HepG2 (cell line): Measurements from ENCODE around the gene CRISPLD2. TPM values are rescaled to one million over a fixed set of nuclear protein-coding genes. Genes with fewer than 3 reads are reported as not detected.
A peak's percentile ranks its signal among the peaks of the same experiment; 100 is the strongest.

Source experiments
- ATF1 ChIP-seq: IDR thresholded peaks from 2 replicates; pipeline ENCODE4 v1.6.1; 2016; ENCODE audit warnings: mild to moderate bottlenecking, control low read depth
- CAMTA2 ChIP-seq: sonication (generic); formaldehyde crosslinking; IDR thresholded peaks from 2 replicates; pipeline ENCODE4 v1.4.0; 2020; ENCODE audit warnings: mild to moderate bottlenecking, missing genetic modification reagents, borderline replicate concordance
- ELF3 ChIP-seq: IDR thresholded peaks from 2 replicates; pipeline ENCODE4 v1.6.1; 2016; ENCODE audit warnings: missing genetic modification reagents, missing compliant biosample characterization
- ETS1 ChIP-seq: sonication (generic); formaldehyde crosslinking; IDR thresholded peaks from 2 replicates; pipeline ENCODE4 v1.4.0; 2020; ENCODE audit warnings: missing genetic modification reagents
- FOSL2 ChIP-seq: sonication (generic); formaldehyde crosslinking; IDR thresholded peaks from 2 replicates; pipeline ENCODE4 v1.4.0; 2020; ENCODE audit warnings: missing genetic modification reagents
- GABPB1 ChIP-seq: IDR thresholded peaks from 2 replicates; pipeline ENCODE4 v1.6.1; 2016; ENCODE audit warnings: mild to moderate bottlenecking, missing genetic modification reagents, moderate library complexity, missing compliant biosample characterization
- HMG20B ChIP-seq: conservative IDR thresholded peaks from 2 replicates; pipeline ENCODE4 v1.6.1; 2016; ENCODE audit warnings: missing genetic modification reagents, missing compliant biosample characterization
- KDM6A ChIP-seq: IDR thresholded peaks from 2 replicates; pipeline ENCODE4 v1.6.1; 2016; ENCODE audit warnings: low read depth
- PAF1 ChIP-seq: IDR thresholded peaks from 2 replicates; pipeline ENCODE4 v1.6.1; 2016; ENCODE audit warnings: missing genetic modification reagents, missing compliant biosample characterization
- PRDM10 ChIP-seq: sonication (generic); formaldehyde crosslinking; IDR thresholded peaks from 2 replicates; pipeline ENCODE4 v1.4.0; 2020; ENCODE audit warnings: low read depth, missing genetic modification reagents
- PRPF4 ChIP-seq: fragments of 200-400 bp; formaldehyde crosslinking; IDR thresholded peaks from 2 replicates; pipeline ENCODE4 v1.6.1; 2016; ENCODE audit warnings: low read length, low read depth; ENCODE audit not compliant: poor library complexity, severe bottlenecking
- RBFOX2 ChIP-seq: fragments of 200-400 bp; formaldehyde crosslinking; IDR thresholded peaks from 2 replicates; pipeline ENCODE4 v1.6.1; 2017; ENCODE audit warnings: low read depth, mild to moderate bottlenecking, low read length
- SRF ChIP-seq: IDR thresholded peaks from 2 replicates; pipeline ENCODE4 v1.6.1; 2011; ENCODE audit warnings: mild to moderate bottlenecking, low read depth, low read length, moderate library complexity
- TFDP2 ChIP-seq: sonication (generic); formaldehyde crosslinking; IDR thresholded peaks from 2 replicates; pipeline ENCODE4 v1.4.0; 2020; ENCODE audit warnings: missing genetic modification reagents
- ZBTB1 ChIP-seq: sonication (generic); formaldehyde crosslinking; IDR thresholded peaks from 2 replicates; pipeline ENCODE4 v1.4.0; 2020; ENCODE audit warnings: missing genetic modification reagents, borderline replicate concordance
- ZBTB46 ChIP-seq: sonication (generic); formaldehyde crosslinking; IDR thresholded peaks from 2 replicates; pipeline ENCODE4 v1.4.0; 2020; ENCODE audit warnings: mild to moderate bottlenecking, missing genetic modification reagents, borderline replicate concordance
- ZC3H13 ChIP-seq: sonication (generic); formaldehyde crosslinking; IDR thresholded peaks from 2 replicates; pipeline ENCODE4 v1.8.1; 2023; ENCODE audit warnings: mild to moderate bottlenecking, missing genetic modification reagents, moderate library complexity
- ZFY ChIP-seq: sonication (generic); formaldehyde crosslinking; IDR thresholded peaks from 2 replicates; pipeline ENCODE4 v1.4.0; 2020; ENCODE audit warnings: missing genetic modification reagents
- ZKSCAN1 ChIP-seq: fragments of 150-350 bp; IDR thresholded peaks from 2 replicates; pipeline ENCODE4 v1.6.1; 2014; ENCODE audit warnings: low read length
- ZNF12 ChIP-seq: sonication (generic); formaldehyde crosslinking; IDR thresholded peaks from 2 replicates; pipeline ENCODE4 v1.5.0; 2020; ENCODE audit warnings: missing genetic modification reagents
- ZNF180 ChIP-seq: sonication (generic); formaldehyde crosslinking; IDR thresholded peaks from 2 replicates; pipeline ENCODE4 v1.4.0; 2020; ENCODE audit warnings: low read depth, missing genetic modification reagents, borderline replicate concordance
- ZNF34 ChIP-seq: sonication (generic); formaldehyde crosslinking; IDR thresholded peaks from 2 replicates; pipeline ENCODE4 v1.4.0; 2020; ENCODE audit warnings: mild to moderate bottlenecking, missing genetic modification reagents, borderline replicate concordance
- ZNF382 ChIP-seq: sonication (generic); formaldehyde crosslinking; IDR thresholded peaks from 2 replicates; pipeline ENCODE4 v1.5.0; 2020; ENCODE audit warnings: missing genetic modification reagents, mild to moderate bottlenecking, borderline replicate concordance
- ZNF501 ChIP-seq: sonication (generic); formaldehyde crosslinking; IDR thresholded peaks from 2 replicates; pipeline ENCODE4 v1.5.1; 2020; ENCODE audit warnings: mild to moderate bottlenecking, moderate library complexity, missing genetic modification reagents
- ZNF558 ChIP-seq: sonication (generic); formaldehyde crosslinking; IDR thresholded peaks from 2 replicates; pipeline ENCODE4 v1.9.0; 2022; ENCODE audit warnings: mild to moderate bottlenecking, missing genetic modification reagents, borderline replicate concordance
- ZSCAN29 ChIP-seq: sonication (generic); formaldehyde crosslinking; conservative IDR thresholded peaks from 2 replicates; pipeline ENCODE4 v1.4.0; 2020; ENCODE audit warnings: mild to moderate bottlenecking, missing genetic modification reagents
- polyA plus RNA-seq, 8 experiments: library from polyadenylated mRNA; depleted of rRNA in 3 of 8; stranded (reverse) in 7 of 8; unstranded in 1 of 8; fragments of >200 nt; fragmentation: Illumina TruSeq in 4 of 8; extraction: Trizol in 4 of 8; gene quantifications; 2 replicates each; pipeline versions ENCODE4 v1.2.1 to v1.2.3, GENCODE V29; 2011 to 2016; ENCODE audit warnings: low read depth in 4 of 8, missing spikeins in 1 of 8, mixed read lengths in 1 of 8; ENCODE audit not compliant: insufficient read depth in 1 of 8
- total RNA-seq, 5 experiments: library from RNA; depleted of rRNA; stranded (reverse); fragments of >200 nt; fragmentation: Illumina TruSeq; extraction: Trizol; gene quantifications; 2 replicates each; pipeline ENCODE4 v1.2.3, GENCODE V29; 2016; ENCODE audit warnings: low read depth in 1 of 5

CRISPLD2 gene
- total and polyA plus RNA-seq, 2 of the 13 experiments (the other 11 are each of a cell fraction or from before 2014, with no cell fraction given): 0.04 to 0.31 TPM

- TF ChIP-seq PRDM10 (CRISPR knock-in tag) (no peak), ZC3H13 (no peak), CAMTA2 (CRISPR knock-in tag) (no peak), ZNF501 (CRISPR knock-in tag) (no peak), ZNF12 (CRISPR knock-in tag) (no peak), RBFOX2 (no peak), ZBTB46 (no peak), ATF1 (CRISPR knock-in tag) (no peak), KDM6A (CRISPR knock-in tag) (no peak), ZFY (CRISPR knock-in tag) (no peak), ETS1 (no peak), ELF3 (CRISPR knock-in tag) (no peak), ZNF34 (CRISPR knock-in tag) (no peak), PRPF4 (no peak), ZNF382 (CRISPR knock-in tag) (no peak), HMG20B (CRISPR knock-in tag) (no peak), ZBTB1 (CRISPR knock-in tag) (no peak), ZNF558 (CRISPR knock-in tag) (no peak), FOSL2 (CRISPR knock-in tag) (0 out of 2 replicates have a peak, but pooled peaks have one; percentile 16), ZSCAN29 (no peak), PAF1 (no peak), TFDP2 (CRISPR knock-in tag) (no peak), ZKSCAN1 (no peak), SRF (no peak), GABPB1 (CRISPR knock-in tag) (no peak), ZNF180 (no peak)
Observed at GRCh38 chr16:84816023-84816422, 3.8 kb upstream of the CRISPLD2 start (continued).
